ENCODE data around the gene NIPAL1.

The NIPAL1 gene

GRCh38 chr4:48025005-48025404 lies 8.4 kb downstream of the NIPAL1 start:
- in situ Hi-C loops (cut with HindIII; ENCODE audit: low sequenced_read_pairs): loop anchor here (5.0 kb wide), 1 partner anchor 72 kb away; no protein-coding TSS in a partner anchor

GRCh38 chr4:48027653-48028052 lies 11.1 kb downstream of the NIPAL1 start:
- in situ Hi-C loops (cut with HindIII; ENCODE audit: low sequenced_read_pairs): loop anchor here (5.0 kb wide), 1 partner anchor 70 kb away; no protein-coding TSS in a partner anchor

- in situ Hi-C loops (cut with HindIII; ENCODE audit: low sequenced_read_pairs): loop anchor here (5.0 kb wide), 1 partner anchor 69 kb away; no protein-coding TSS in a partner anchor
Observed at GRCh38 chr4:48028696-48029095, 12.1 kb downstream of the NIPAL1 start.

GRCh38 chr4:48030470-48030869 lies 13.9 kb downstream of the NIPAL1 start:
- in situ Hi-C loops (cut with HindIII; ENCODE audit: low sequenced_read_pairs): no loop called here

GRCh38 chr4:48031802-48032525 lies 15.4 kb downstream of the NIPAL1 start:
- in situ Hi-C loops (cut with HindIII; ENCODE audit: low sequenced_read_pairs): no loop called here

- in situ Hi-C loops (cut with HindIII; ENCODE audit: low sequenced_read_pairs): no loop called here
Observed at GRCh38 chr4:48032721-48033120, 16.1 kb downstream of the NIPAL1 start.

- in situ Hi-C loops (cut with HindIII; ENCODE audit: low sequenced_read_pairs): no loop called here
Observed at GRCh38 chr4:48033412-48033811, 16.8 kb downstream of the NIPAL1 start.

- in situ Hi-C loops (cut with HindIII; ENCODE audit: low sequenced_read_pairs): no loop called here
Observed at GRCh38 chr4:48033825-48034413, 17.3 kb downstream of the NIPAL1 start.

- in situ Hi-C loops (cut with HindIII; ENCODE audit: low sequenced_read_pairs): no loop called here
Observed at GRCh38 chr4:48035952-48036351, 19.4 kb downstream of the NIPAL1 start.

GRCh38 chr4:48037117-48037462 lies 20.5 kb downstream of the NIPAL1 start:
- in situ Hi-C loops (cut with HindIII; ENCODE audit: low sequenced_read_pairs): no loop called here

GRCh38 chr4:48038666-48039065 lies 22.1 kb downstream of the NIPAL1 start:
- in situ Hi-C loops (cut with HindIII; ENCODE audit: low sequenced_read_pairs): no loop called here

GRCh38 chr4:48039561-48039960 lies 23.0 kb downstream of the NIPAL1 start:
- in situ Hi-C loops (cut with HindIII; ENCODE audit: low sequenced_read_pairs): no loop called here

- in situ Hi-C loops (cut with HindIII; ENCODE audit: low sequenced_read_pairs): no loop called here
Observed at GRCh38 chr4:48041535-48042137, 25.1 kb downstream of the NIPAL1 start.

- in situ Hi-C loops (cut with HindIII; ENCODE audit: low sequenced_read_pairs): no loop called here
Observed at GRCh38 chr4:48042979-48043461, 26.4 kb downstream of the NIPAL1 start.

- in situ Hi-C loops (cut with HindIII; ENCODE audit: low sequenced_read_pairs): no loop called here
Observed at GRCh38 chr4:48043504-48043903, 26.9 kb downstream of the NIPAL1 start.

GRCh38 chr4:48044298-48044697 lies 27.7 kb downstream of the NIPAL1 start:
- in situ Hi-C loops (cut with HindIII; ENCODE audit: low sequenced_read_pairs): no loop called here

- in situ Hi-C loops (cut with HindIII; ENCODE audit: low sequenced_read_pairs): no loop called here
Observed at GRCh38 chr4:48046059-48046458, 29.5 kb downstream of the NIPAL1 start.

GRCh38 chr4:48047421-48047844 lies 30.9 kb downstream of the NIPAL1 start:
- in situ Hi-C loops (cut with HindIII; ENCODE audit: low sequenced_read_pairs): no loop called here

- in situ Hi-C loops (cut with HindIII; ENCODE audit: low sequenced_read_pairs): no loop called here
Observed at GRCh38 chr4:48047896-48048295, 31.3 kb downstream of the NIPAL1 start.

GRCh38 chr4:48049483-48049882 lies 32.9 kb downstream of the NIPAL1 start:
- in situ Hi-C loops (cut with HindIII; ENCODE audit: low sequenced_read_pairs): no loop called here

GRCh38 chr4:48051078-48051477 lies 34.5 kb downstream of the NIPAL1 start:
- in situ Hi-C loops (cut with HindIII; ENCODE audit: low sequenced_read_pairs): no loop called here

All from endothelial cell of hepatic sinusoid (primary cell).